ENCODE data around the gene RSPH1. TPM values are rescaled to one million over a fixed set of nuclear protein-coding genes. Genes with fewer than 3 reads are reported as not detected.

The RSPH1 gene
- total RNA-seq, 1 donor from 2014 or later: not detected

GRCh38 chr21:42532466-42533181 lies 36.6 kb upstream of the RSPH1 start:
- DNase-seq (ENCODE audit: low read depth): peak; percentile 48

- DNase-seq (ENCODE audit: low read depth): no peak
Observed at GRCh38 chr21:42531771-42532170, 35.7 kb upstream of the RSPH1 start.

GRCh38 chr21:42530167-42530518 lies 34.1 kb upstream of the RSPH1 start:
- no peak for DNase-seq (ENCODE audit: low read depth)

- DNase-seq (ENCODE audit: low read depth): peak; percentile 15
Observed at GRCh38 chr21:42527489-42528158, 31.6 kb upstream of the RSPH1 start.

GRCh38 chr21:42527127-42527488 lies 31.1 kb upstream of the RSPH1 start:
- DNase-seq (ENCODE audit: low read depth): no peak

- DNase-seq (ENCODE audit: low read depth): no peak
Observed at GRCh38 chr21:42526379-42526727, 30.3 kb upstream of the RSPH1 start.

GRCh38 chr21:42525676-42526378 lies 29.8 kb upstream of the RSPH1 start:
- DNase-seq (ENCODE audit: low read depth): no peak

- no peak for DNase-seq (ENCODE audit: low read depth)
Observed at GRCh38 chr21:42525029-42525581, 29.1 kb upstream of the RSPH1 start.

- peak; percentile 37 for DNase-seq (ENCODE audit: low read depth)
Observed at GRCh38 chr21:42524341-42525028, 28.5 kb upstream of the RSPH1 start.

- no peak for DNase-seq (ENCODE audit: low read depth)
Observed at GRCh38 chr21:42523941-42524340, 27.9 kb upstream of the RSPH1 start.

GRCh38 chr21:42523211-42523610 lies 27.2 kb upstream of the RSPH1 start:
- no peak for DNase-seq (ENCODE audit: low read depth)

- DNase-seq (ENCODE audit: low read depth): no peak
Observed at GRCh38 chr21:42522771-42523170, 26.7 kb upstream of the RSPH1 start.

GRCh38 chr21:42522271-42522670 lies 26.2 kb upstream of the RSPH1 start:
- DNase-seq (ENCODE audit: low read depth): no peak

GRCh38 chr21:42521805-42522204 lies 25.8 kb upstream of the RSPH1 start:
- DNase-seq (ENCODE audit: low read depth): no peak

- no peak for DNase-seq (ENCODE audit: low read depth)
Observed at GRCh38 chr21:42521384-42521783, 25.4 kb upstream of the RSPH1 start.

GRCh38 chr21:42520628-42521253 lies 24.7 kb upstream of the RSPH1 start:
- no peak for DNase-seq (ENCODE audit: low read depth)

- no peak for DNase-seq (ENCODE audit: low read depth)
Observed at GRCh38 chr21:42518626-42519025, 22.6 kb upstream of the RSPH1 start.

- peak; percentile 70 for DNase-seq (ENCODE audit: low read depth)
Observed at GRCh38 chr21:42518215-42518614, 22.2 kb upstream of the RSPH1 start.

GRCh38 chr21:42515708-42516502 lies 19.9 kb upstream of the RSPH1 start:
- DNase-seq (ENCODE audit: low read depth): no peak

- no peak for DNase-seq (ENCODE audit: low read depth)
Observed at GRCh38 chr21:42514883-42515228, 18.8 kb upstream of the RSPH1 start.
